Astrocyte (in vitro differentiated cells and primary cell): ENCODE measurements around the gene SSTR5. TPM values are rescaled to one million over a fixed set of nuclear protein-coding genes. Genes with fewer than 3 reads are reported as not detected.

ENCODE experiments used
- DNase-seq: peaks from one replicate; pipeline ENCODE4 v3.0.0-alpha.2; 2010; ENCODE audit warnings: low read depth
- FAIRE-seq: peaks from 2 replicates; lab custom pipeline; 2011; peaks lifted over from hg19 to GRCh38; lab: Jason Lieb, UNC
- H2AFZ ChIP-seq: 2 replicates; pipeline ENCODE4 v1.6.0; 2012; ENCODE audit warnings: low read depth, low read length, inconsistent platforms
- H3K27ac ChIP-seq: 2 replicates; pipeline ENCODE4 v1.5.1; 2011; ENCODE audit warnings: low read depth, low read length, inconsistent platforms
- H3K27me3 ChIP-seq: 2 replicates; pipeline ENCODE4 v1.6.0; 2011; ENCODE audit warnings: low read length, inconsistent platforms; ENCODE audit not compliant: insufficient read depth
- H3K36me3 ChIP-seq: 2 replicates; pipeline ENCODE4 v1.5.1; 2011; ENCODE audit warnings: low read length, inconsistent platforms; ENCODE audit not compliant: insufficient read depth
- H3K4me1 ChIP-seq: 2 replicates; pipeline ENCODE4 v1.5.1; 2011; ENCODE audit warnings: low read length, inconsistent platforms; ENCODE audit not compliant: insufficient read depth
- H3K4me2 ChIP-seq: 2 replicates; pipeline ENCODE4 v1.6.0; 2012; ENCODE audit warnings: low read length, inconsistent platforms
- H3K4me3 ChIP-seq: 2 replicates; pipeline ENCODE4 v1.5.1; 2011; ENCODE audit warnings: low read depth, mild to moderate bottlenecking, low read length, inconsistent platforms; ENCODE audit not compliant: insufficient read depth
- H3K79me2 ChIP-seq: 2 replicates; pipeline ENCODE4 v1.6.0; 2012; ENCODE audit warnings: mild to moderate bottlenecking, low read length, inconsistent platforms; ENCODE audit not compliant: insufficient read depth
- H3K9ac ChIP-seq: 2 replicates; pipeline ENCODE4 v1.6.0; 2012; ENCODE audit warnings: mild to moderate bottlenecking, low read length, inconsistent platforms
- H3K9me3 ChIP-seq: 2 replicates; pipeline ENCODE4 v1.5.1; 2012; ENCODE audit warnings: low read depth, mild to moderate bottlenecking, low read length, inconsistent platforms; ENCODE audit not compliant: insufficient read depth
- H4K20me1 ChIP-seq: 2 replicates; pipeline ENCODE4 v1.6.0; 2012; ENCODE audit warnings: low read length, inconsistent platforms; ENCODE audit not compliant: insufficient read depth
- H3K27ac Mint-ChIP-seq: one replicate; pipeline ENCODE4 v1.8.0; 2021; ENCODE audit warnings: mild to moderate bottlenecking, mixed read lengths; ENCODE audit not compliant: unreplicated experiment
- H3K27me3 Mint-ChIP-seq: one replicate; pipeline ENCODE4 v1.8.0; 2021; ENCODE audit warnings: low read depth, mixed read lengths; ENCODE audit not compliant: unreplicated experiment
- H3K36me3 Mint-ChIP-seq: one replicate; pipeline ENCODE4 v1.8.0; 2021; ENCODE audit warnings: low read depth, mixed read lengths; ENCODE audit not compliant: unreplicated experiment
- H3K4me1 Mint-ChIP-seq: one replicate; pipeline ENCODE4 v1.8.0; 2021; ENCODE audit warnings: low read depth, mixed read lengths; ENCODE audit not compliant: unreplicated experiment
- H3K4me3 Mint-ChIP-seq: one replicate; pipeline ENCODE4 v1.8.0; 2021; ENCODE audit warnings: mild to moderate bottlenecking, moderate library complexity, mixed read lengths; ENCODE audit not compliant: unreplicated experiment
- H3K9me3 Mint-ChIP-seq: one replicate; pipeline ENCODE4 v1.8.0; 2021; ENCODE audit warnings: mild to moderate bottlenecking, mixed read lengths; ENCODE audit not compliant: unreplicated experiment
- CTCF ChIP-seq: IDR thresholded peaks from 2 replicates; pipeline ENCODE4 v1.5.1; 2011; ENCODE audit warnings: low read depth, mild to moderate bottlenecking, inconsistent platforms, low read length, moderate library complexity; ENCODE audit not compliant: insufficient read depth
- EZH2 ChIP-seq: IDR thresholded peaks from 2 replicates; pipeline ENCODE4 v1.6.1; 2012; ENCODE audit warnings: mild to moderate bottlenecking, low read length, inconsistent platforms; ENCODE audit not compliant: insufficient read depth
- total RNA-seq: library from RNA; stranded (reverse); gene quantifications from 2 replicates; pipeline ENCODE4 v1.2.1, GENCODE V29; 2021

The SSTR5 gene
- total RNA-seq, 1 donor from 2014 or later = not detected

DNA sequence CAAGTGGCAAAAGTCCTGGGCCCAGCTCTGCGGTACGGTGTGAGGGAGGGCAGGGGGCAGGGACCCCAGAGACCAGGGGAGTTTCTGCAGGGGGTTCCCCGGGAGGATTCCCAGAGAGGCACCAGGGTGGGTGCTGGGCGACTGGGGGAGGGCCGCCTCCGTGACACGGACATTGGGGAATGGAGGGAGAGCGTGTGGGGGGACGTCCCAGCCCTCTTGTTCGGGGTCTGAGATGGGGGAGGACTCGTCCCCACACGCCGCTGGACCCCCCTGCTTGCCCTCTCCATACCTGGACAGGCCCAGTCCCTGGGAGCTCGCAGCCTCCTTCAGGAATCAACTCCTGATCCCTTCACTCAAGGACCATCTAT lies 49.8 kb downstream of the SSTR5 start:
- Mint-ChIP-seq H3K4me1 (no peaks in the 10 kb centered on the region), H3K9me3 (no peaks in the 10 kb centered on the region), H3K27me3 (peaks cover 13% of the 10 kb centered on the region), H3K27ac (no peak overlapping the region), H3K4me3 (no peak overlapping the region), H3K36me3 (no peaks in the 10 kb centered on the region)
- DNase-seq = no peak
- H3K4me2 ChIP-seq = no peak overlapping the region
- H3K9me3 ChIP-seq = no peaks in the 10 kb centered on the region
- H3K79me2 ChIP-seq = no peaks in the 10 kb centered on the region
- no peaks in the 10 kb centered on the region for H3K36me3 ChIP-seq
- TF ChIP-seq EZH2 (no peak), CTCF (no peak)
- H3K27me3 ChIP-seq = no peaks in the 10 kb centered on the region
- no peak for FAIRE-seq
- H3K4me3 ChIP-seq = no peak overlapping the region
- H3K27ac ChIP-seq = no peak overlapping the region
- H2AFZ ChIP-seq = no peak overlapping the region
- no peaks in the 10 kb centered on the region for H4K20me1 ChIP-seq
- no peaks in the 10 kb centered on the region for H3K4me1 ChIP-seq
- H3K9ac ChIP-seq = no peak overlapping the region

- TF ChIP-seq CTCF (no peak), EZH2 (no peak)
- peaks cover 11% of the 10 kb centered on the region for H3K27me3 Mint-ChIP-seq
- Histone ChIP-seq H4K20me1 (no peaks in the 10 kb centered on the region), H3K79me2 (no peaks in the 10 kb centered on the region), H3K4me1 (no peaks in the 10 kb centered on the region), H3K9ac (no peak overlapping the region), H3K36me3 (no peaks in the 10 kb centered on the region), H3K4me3 (no peak overlapping the region), H3K9me3 (no peaks in the 10 kb centered on the region), H3K27ac (no peak overlapping the region), H2AFZ (no peak overlapping the region), H3K27me3 (no peaks in the 10 kb centered on the region), H3K4me2 (no peak overlapping the region)
- no peak overlapping the region for H3K27ac Mint-ChIP-seq
- FAIRE-seq (no peak), DNase-seq (no peak)
- H3K4me3 Mint-ChIP-seq = no peak overlapping the region
- no peaks in the 10 kb centered on the region for H3K9me3 Mint-ChIP-seq
- H3K36me3 Mint-ChIP-seq = no peaks in the 10 kb centered on the region
- H3K4me1 Mint-ChIP-seq = no peaks in the 10 kb centered on the region
Measured at GRCh38 chr16:1123525-1124230, 51.1 kb downstream of the SSTR5 start.

DNA sequence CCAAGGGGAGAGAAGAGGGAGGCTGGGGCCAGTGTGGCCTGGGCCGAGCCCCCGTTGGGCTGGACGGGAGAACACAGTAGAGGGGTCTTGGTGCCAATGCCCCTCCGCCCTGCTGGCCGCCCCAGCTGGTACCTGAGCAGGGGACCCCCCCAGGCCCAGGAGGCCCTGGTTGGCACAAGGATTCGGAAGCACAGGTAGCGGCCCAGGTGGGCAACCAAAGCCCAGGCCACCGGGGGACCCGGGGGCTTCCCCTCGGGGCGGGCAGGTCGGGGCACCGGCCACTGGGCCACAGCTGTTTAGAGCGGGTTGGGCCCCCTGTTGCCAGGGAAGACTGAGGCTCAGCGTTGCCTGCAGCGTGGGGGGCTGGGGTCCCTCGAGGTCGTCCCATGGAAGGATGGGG lies 51.7 kb downstream of the SSTR5 start:
- H3K9me3 Mint-ChIP-seq = no peaks in the 10 kb centered on the region
- peaks cover 11% of the 10 kb centered on the region for H3K27me3 Mint-ChIP-seq
- Histone ChIP-seq H2AFZ (no peak overlapping the region), H3K4me2 (no peak overlapping the region), H3K9me3 (no peaks in the 10 kb centered on the region), H3K36me3 (no peaks in the 10 kb centered on the region), H3K27ac (no peak overlapping the region), H3K79me2 (no peaks in the 10 kb centered on the region), H3K4me1 (no peaks in the 10 kb centered on the region), H4K20me1 (no peaks in the 10 kb centered on the region), H3K9ac (no peak overlapping the region), H3K27me3 (no peaks in the 10 kb centered on the region), H3K4me3 (no peak overlapping the region)
- no peaks in the 10 kb centered on the region for H3K36me3 Mint-ChIP-seq
- H3K4me1 Mint-ChIP-seq = no peaks in the 10 kb centered on the region
- no peak for DNase-seq
- TF ChIP-seq EZH2 (no peak), CTCF (no peak)
- no peak overlapping the region for H3K4me3 Mint-ChIP-seq
- no peak overlapping the region for H3K27ac Mint-ChIP-seq
- FAIRE-seq = no peak
